Tongue (tissue), 2 donors: ENCODE measurements around the gene GIPC2. TPM values are rescaled to one million over a fixed set of nuclear protein-coding genes. Genes with fewer than 3 reads are reported as not detected.
"Not testable (repeated sequence)": the region's sequence is repeated elsewhere in the genome, so short reads cannot be mapped to it uniquely, and the experiment has no call there.

Source experiments
- DNase-seq: peaks from one replicate; pipeline ENCODE4 v3.0.0-alpha.2; 2015
- total RNA-seq: library from RNA; depleted of rRNA; stranded (reverse); fragments of >200 nt; gene quantifications from one replicate; pipeline ENCODE4 v1.2.3, GENCODE V29; 2014

GIPC2 gene
- total RNA-seq, 1 donor from 2014 or later, result 1.7 TPM

DNA sequence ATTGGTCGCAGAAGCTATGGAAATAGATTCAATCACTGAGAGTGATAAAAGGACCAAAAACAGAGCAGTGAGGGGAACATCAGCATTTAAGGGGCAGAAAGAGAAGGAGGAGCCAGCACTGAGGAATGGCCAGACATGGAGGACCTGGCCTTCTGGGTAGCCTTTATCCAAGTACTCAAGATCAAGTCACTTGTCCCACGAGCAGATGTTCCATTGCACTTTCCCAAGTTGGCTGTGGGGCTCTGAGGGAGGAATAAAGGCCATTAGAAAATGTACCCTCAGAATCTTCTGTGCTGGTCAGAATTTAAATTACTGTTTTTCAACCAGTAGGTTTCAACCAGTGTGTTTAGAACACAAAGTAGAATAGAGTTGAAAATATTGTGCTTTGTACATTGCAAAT lies 55.3 kb downstream of the GIPC2 start:
- no peak for DNase-seq

DNA sequence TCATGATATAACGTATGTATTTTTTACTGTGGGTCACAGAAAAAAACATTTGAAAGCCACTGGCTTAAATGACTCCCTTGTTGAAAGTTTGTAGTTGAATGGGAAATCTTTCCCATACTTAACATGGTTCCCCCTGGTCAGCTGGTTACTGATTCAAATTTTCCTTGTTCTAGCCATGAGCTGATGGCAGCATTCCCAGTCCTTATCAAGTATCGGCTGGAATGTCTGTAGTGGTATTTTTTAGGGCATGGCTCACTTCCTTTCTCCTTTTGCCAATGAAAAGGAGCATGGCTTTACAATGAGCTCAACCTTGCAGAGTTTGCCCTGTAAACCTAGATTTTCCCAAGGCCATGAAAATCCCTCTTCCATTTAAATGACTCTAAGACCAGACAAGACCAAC lies 55.7 kb downstream of the GIPC2 start:
- DNase-seq, result peak; percentile 56

DNA sequence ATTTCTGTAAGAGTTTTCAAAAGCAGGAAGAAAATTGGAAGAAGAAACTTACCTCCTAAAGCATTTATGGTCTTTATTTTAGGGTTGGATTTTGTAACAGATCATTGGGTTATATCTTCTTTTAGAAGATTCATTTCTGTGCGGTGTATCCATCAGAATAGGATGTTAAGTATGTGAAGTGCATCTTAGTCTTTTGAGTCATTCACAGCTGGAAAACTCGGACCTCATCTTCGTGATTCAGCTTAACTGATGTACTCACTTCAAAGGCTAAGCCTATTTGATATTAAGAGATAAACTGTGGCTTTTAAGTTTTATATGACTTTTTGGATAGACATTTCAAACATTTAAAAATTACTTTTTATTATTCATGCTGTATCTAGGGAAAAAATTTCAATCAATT lies 56.3 kb downstream of the GIPC2 start:
- DNase-seq, result no peak

DNA sequence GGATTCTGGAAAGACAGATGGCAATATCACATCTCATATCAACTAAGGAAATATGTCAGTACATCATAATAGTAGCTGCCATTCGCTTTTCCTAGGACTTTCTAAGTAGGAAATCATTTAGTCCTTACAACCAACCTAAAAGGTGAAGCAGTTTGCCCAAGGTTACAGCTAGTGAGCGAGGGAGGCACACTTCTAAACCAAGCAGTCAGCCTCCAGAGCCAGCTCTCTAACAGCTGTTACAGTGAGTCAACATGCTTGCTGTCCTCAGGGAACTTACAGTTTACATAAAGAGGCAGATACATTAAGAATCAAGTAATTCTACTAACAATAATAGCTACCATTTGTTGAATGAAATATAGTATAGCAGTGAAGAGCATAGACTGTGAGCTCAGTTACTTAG lies 57.1 kb downstream of the GIPC2 start:
- DNase-seq, result no peak

DNA sequence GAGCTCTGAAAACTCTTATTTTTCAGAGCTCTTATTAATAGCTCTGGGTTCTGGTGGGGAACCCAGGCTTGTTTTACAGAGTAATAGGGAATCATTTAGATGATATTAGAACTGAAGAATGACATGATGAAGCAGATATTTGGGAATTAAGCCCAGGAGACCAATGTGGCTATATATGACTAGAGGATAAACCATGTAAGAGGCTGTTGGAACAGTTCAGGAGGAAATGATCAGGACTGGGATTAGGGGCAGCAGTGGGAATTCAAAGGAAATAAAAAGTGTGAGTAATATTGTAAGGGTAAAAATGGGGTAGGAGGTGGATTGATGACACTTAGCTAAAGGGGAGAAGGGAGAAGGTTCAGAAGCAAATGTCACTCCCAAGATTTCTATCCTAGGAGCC lies 58.6 kb downstream of the GIPC2 start:
- no peak for DNase-seq

DNA sequence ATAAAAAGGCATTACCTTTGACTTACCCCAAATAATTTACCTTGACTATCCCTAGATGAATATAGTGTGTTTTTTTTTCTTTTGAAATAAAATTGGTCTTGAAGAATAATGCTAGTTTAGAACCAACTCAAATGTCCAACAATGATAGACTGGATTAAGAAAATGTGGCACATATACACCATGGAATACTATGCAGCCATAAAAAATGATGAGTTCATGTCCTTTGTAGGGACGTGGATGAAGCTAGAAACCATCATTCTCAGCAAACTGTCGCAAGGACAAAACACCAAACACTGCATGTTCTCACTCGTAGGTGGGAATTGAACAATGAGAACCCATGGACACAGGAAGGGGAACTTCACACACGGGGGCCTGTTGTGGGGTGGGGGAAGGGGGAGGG lies 63.9 kb downstream of the GIPC2 start:
- not testable (repeated sequence) for DNase-seq

DNA sequence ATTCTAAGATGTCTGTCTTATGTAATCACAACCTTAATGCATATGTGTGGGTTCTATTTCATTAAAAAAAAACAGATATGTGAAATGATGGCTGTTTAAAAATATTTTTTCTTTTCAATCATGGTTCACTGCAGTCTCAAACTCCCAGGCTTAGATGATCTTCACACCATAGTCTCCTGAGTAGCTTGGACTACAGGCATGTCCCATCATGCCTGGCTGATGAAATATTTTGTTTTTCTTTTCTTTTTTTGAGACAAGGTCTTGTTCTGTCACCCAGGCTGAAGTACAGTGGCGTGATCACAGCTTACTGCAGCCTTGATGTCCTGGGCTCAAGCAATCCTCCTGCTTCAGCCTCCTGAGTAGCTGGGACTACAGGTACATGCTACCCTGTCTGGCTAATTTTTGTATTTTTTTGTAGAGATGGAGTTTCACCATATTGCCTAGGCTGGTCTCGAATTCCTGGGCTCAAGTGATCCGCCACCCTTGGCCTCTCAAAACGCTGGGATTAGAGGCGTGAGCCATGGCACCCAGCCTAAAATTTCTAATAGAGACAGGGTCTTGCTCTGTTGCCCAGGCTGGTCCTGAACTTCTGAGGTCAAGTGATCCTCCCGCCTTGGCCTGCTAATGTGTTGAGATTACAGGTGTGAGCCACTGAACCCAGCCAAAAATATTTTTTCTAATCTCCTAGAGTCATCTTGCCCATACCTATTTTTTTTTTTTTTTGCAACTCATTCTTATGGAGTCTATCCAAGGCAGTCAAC lies 67.6 kb downstream of the GIPC2 start:
- no peak for DNase-seq

DNA sequence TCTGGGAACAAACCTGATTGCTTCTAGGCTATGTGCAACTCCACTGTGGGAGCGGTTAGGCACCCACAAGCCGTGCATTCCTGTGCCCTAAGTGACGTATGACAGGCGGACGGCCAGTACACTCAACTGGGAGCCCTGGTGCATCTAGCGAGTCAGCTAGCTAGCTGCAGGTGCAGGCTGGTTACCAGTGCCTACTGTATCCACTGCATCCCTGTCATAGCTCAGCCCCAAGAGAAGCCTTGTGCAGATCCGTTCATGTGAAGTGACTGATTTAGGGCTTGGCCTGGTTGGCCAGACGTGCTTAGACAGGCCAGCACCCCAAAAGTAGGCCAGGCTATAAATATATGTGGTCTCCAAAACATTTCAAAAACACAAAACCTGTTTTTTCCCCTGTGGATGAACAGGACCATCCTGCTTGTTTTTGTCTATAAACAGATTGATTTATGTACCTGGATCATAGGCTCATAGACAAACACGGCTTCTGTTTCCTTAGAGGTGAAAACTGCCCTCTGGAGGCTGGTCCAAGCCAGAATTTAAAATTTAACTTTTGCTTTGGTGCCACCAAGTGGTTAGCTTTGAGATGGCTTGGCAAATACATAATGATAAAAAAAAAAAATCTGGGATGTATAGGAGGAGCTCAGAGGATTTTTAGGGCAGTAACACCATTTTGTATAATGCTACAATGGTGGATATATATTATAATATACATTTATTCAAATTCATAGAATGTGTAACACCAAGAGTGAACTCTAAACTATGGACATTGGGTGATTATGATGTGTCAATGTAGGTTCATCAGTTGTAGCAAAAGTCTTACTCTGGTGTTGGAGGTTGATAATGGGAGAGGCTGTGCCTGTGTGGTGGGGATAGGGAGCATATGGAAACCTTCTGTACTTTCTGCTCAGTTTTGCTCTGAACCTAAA lies 68.5 kb downstream of the GIPC2 start:
- DNase-seq, result peak; percentile 91

DNA sequence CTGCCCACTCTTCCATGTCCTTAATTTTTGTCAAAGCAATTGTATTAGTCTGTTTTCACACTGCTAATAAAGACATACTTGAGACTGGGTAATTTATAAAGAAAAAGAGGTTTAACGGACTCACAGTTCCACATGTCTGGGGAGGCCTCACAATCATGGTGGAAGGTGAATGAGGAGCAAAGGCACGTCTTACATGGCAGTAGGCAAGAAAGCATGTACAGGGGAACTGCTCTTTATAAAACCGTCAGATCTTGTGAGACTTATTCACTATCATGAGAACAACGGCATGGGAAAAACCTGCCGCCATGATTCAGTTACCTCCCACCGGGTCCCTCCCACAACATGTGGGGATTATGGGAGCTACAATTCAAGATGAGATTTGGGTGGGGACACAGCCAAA lies 74.7 kb downstream of the GIPC2 start:
- DNase-seq, result not testable (repeated sequence)

DNA sequence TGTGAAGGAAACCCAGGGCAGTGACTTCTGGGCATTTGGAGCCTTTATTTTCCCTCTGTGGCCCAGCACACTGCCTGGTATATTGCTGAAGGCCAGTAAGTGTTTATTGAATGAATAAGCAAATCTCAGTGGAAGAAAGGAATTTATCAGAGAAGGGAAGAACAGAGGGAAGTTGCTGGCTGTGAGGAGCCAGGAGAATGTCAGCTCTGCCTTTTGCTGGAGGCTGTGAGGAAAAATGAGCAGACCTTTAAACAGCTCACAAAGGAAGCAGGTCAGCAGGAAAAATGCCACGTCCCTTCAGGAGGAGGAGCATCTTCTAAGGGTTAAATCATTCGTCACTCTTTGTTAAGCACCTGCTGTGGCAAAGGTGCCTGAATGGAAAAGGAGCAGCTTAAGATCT lies 75.9 kb downstream of the GIPC2 start:
- DNase-seq, result no peak

DNA sequence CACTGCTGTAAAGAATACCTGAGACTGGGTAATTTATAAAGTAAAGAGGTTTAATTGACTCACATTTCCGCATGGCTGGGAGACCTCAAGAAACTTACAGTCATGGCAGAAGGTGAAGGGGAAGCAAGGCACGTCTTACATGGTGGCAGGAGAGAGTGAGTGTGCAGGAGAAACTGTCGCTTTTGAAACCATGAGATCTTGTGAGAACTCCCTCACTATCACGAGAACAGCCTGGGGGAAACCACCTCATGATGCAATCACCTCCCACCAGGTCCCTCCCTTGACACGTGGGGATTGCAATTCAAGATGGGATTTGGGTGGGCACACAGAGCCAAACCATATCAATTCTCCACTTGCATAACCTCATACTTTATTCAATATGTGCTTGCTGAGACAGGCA lies 76.6 kb downstream of the GIPC2 start:
- no peak for DNase-seq

DNA sequence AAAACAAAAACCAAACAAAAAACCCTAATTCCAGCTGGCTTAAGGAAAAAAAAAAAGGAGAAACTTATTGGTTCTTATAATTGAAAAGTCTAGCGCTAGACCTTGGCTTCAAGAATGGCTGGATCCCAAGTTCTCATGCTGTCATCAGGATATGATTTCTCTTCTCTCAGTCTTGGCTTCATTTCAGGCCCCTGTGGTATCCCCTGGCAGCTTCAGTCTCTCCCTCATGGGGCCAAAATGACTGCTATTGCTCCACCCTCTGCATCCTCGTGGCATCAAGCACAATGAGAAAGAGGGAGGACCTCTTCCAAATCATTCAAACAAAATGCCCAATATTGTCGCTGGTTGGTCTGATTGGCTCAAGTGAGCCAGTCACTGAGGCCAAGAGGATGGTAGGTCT lies 80.7 kb downstream of the GIPC2 start:
- DNase-seq, result no peak

DNA sequence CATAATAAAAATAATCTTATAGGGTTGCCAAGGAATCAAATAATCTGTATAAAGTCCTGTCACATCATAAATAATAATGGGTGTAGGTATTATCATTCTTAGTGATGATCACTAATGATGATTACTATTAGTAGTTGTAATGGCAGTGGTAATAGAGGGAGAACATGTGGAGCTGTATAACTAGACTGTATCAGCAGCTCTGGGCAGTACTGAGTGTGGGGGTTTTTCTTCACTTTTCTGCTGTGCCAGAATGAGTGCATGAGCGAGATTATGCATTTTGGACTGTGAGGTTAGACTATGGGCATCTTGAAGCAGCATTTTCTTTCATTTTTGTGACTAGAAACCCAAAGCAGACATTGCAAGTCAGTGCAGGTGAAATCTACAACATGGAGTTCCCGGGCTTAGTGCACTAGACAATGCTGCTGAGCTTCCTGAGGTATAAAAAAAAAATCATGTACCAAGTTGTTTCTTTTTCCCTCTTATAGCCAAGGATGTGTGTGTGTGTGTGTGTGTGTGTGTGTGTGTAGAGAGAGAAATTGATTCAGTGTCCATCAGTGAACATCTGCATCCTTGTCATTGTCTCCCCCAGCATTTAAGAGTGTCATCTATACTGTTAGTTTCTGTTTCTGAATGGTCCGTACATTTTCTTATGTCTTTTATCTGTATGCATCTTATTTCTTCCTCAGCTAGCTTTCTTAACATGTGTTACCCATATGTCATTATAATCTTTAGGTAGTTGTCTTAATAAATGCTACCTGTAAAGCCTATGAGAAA lies 86.6 kb downstream of the GIPC2 start:
- DNase-seq, result no peak

DNA sequence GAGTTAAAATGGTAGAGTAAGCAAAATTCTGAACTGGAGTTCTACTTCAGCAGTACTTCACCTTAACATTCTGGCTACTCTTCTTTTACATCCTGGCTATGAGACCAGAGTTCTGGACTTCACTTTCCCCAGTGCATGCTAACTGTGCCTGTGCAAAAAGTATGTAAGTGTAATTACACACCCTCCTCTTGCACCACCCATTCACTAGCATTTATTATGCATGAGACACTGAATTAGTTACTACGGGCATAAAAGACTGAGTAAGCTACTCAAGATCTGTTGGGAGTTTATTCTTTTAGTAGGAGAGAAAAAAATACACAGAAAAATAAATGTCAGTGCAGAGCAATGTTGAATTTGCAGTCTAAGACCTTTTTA lies 87.2 kb downstream of the GIPC2 start:
- DNase-seq, result no peak

DNA sequence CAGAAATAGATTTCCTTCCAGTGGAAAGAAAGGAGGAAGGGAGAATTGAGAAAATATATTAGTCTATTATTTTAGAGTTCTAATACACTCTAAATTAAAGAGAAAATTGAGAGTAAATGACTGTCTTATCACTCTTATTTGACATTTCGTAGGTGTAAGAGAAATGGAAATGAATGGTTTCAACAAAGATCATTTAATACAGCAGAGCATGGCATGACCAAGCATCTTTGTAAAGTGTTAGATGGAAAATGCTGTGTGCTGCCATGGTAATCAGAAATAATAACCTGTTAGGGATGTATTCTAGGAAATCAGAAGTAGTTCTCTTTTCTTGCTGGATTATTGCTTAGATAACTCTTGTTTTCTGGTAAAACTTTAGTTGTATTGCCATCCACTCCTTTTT lies 90.9 kb downstream of the GIPC2 start:
- DNase-seq, result no peak

DNA sequence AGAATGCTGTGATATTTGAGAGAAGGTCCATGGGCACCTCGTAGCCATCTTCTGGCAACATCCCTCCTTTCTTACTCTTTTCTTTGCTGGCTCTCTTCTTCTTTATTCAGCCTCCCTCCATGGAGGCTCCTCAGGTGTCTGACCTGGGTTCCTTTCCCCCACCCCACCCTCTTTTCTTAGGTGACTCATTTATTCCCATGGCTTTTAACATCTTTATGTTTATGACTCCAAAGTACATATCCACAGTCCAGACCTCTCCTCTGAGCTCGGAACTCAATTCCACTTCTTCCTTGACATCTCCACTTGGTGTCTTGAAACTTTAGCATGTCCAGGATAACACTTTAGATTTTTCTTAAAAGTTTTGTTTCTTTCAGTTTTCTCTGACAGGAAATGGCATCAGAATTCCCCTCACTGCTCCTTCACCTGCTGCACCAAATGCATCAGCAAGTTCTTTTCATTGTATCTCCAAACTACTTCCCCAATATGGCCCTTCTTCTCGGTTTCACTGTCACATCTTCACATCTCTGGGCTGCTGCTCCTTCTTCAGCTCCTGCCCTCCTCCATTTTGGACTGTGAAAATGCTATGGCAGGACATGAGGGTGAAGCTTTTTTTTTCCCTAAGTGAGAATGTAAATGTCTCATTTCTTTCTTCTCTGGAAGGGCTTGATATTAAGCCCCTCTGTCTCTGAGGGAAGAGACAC lies 95.9 kb downstream of the GIPC2 start:
- DNase-seq, result no peak

DNA sequence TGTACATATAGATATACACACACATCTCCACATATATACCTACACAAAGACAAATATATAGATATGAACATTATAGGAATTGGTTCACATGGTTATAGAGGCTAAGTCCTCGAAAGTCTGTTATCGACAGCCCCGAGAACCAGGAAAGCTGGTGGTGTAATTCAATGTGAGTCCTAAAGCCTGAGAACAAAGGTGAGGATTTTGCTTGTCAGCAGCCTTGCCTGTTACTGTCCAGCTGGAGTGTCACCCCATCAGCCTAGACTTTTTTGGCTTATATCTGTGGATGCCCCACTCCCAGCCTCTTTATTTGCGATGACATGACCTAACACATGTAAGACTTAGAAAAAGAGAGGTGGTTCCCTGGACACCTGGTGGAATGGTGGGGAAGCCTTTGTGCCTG lies 97.0 kb downstream of the GIPC2 start:
- no peak for DNase-seq

DNA sequence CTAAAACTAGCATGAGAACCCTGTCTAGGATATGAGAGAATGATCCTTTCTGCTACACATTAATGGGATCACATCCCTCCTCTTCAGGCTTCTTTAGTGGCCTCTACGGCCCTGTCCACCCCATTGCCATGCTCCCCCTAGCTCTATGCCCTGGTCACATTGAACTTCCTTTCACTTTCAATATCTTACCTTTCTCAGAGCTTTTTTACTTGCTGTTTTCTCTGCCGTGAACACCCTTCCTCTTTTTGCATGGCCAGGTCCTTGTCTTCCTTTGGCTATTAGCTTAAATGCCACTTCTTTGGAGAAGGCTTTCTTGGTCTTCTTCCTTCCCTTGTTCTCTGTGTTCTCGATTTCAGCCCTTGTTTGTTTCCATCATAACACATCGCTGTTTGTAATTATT lies 97.4 kb downstream of the GIPC2 start:
- no peak for DNase-seq

DNA sequence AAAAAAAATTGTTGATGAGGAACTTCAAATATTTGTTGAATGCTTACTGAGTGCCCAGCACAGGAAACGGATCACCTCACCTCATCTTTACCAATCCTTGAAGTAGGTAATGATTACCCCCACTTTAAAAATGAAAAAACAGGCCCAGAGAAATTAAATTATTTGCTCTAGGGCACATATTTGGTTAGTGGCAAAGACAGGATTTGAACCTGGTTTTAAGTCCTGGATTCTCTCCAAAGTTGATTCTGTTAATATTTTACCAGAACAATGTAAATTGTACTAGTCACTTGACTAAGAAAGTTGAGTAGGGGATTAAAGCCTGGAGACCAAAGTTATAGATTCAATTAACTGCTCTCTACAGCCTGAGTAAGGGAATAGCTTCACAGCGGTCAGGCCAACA lies 97.9 kb downstream of the GIPC2 start:
- no peak for DNase-seq

DNA sequence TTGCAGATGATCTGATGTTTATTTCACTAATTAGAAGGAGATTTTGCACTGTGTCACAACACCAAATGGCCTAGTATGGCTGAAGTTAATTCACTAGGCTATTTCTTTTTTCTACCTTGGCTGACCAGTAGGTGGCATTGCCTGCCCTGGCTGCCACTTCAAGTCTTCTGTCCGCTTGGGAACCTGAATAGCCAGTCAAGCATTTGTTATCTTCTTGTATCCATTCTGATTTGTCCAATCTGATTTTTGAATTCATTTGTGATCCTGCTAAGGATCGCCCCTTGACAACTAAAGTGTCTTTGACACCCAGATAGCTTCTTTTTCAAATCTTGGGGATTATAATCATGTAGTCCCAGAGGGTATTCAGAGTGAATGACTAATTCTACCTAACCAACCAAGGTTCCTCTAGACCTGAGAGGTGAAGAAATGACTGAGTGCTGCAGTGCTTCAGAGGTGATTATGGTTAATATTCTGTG lies 99.4 kb downstream of the GIPC2 start:
- DNase-seq, result peak; percentile 85

DNA sequence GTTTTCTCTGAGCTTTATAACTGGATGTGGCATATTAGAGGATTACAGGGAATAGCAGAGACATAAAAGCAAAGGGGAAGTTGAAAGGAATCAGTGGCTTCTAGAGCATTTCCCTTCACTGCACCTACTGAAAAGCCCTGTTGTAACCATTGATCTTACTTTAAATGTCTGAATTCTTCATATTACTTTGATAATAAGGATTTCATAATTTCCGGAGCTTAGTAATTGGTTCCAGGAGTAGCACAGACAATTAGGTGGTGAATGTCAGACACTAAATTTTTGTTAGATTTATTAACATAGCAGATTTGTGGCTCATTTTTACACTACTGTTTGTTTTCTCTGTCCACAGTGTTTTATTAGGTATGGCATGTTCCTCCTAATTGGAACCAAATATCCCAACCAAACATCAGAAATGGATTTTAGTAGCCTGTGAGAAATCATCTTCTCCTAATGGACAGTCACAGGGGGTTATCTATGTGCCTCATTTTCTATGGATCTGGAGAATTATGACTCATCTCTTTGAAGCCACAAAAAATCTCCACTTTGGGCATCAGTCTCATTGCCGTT lies 100.5 kb downstream of the GIPC2 start:
- no peak for DNase-seq

DNA sequence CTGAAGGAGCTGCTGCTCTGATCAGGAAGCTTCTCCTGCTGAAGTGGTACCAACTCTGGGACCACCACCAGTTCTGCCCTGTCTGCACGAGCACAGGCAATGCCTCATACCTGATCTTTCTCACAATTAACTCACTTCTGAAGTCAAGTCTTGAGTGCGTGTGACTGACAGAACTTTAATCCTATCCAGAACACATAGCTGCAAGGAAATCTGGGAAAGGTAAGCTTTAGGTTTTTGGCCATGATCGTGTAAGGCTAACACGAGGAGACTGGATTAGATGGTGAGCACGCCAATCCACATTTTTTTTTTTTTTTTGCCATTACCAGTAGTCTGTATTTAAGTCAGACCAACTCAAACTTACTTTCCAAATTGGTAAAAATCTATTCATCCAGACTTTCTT lies 101.3 kb downstream of the GIPC2 start:
- DNase-seq, result no peak
